OCI-LY3 (cell line): ENCODE results near the gene SFXN4.
"Not testable (repeated sequence)": the region's sequence is repeated elsewhere in the genome, so short reads cannot be mapped to it uniquely, and the experiment has no call there.

ENCODE experiments used
- H2AFZ ChIP-seq: fragments of 200-600, 300-600 bp; shearing (Covaris generic); 2 replicates; pipeline ENCODE4 v1.6.0; 2014; ENCODE audit warnings: antibody characterized with exemption, low read depth, low read length
- H3K27ac ChIP-seq: fragments of 200-600, 300-600 bp; sonication (generic); 2 replicates; pipeline ENCODE4 v1.5.1; 2014; ENCODE audit warnings: mild to moderate bottlenecking, low read length, moderate library complexity, mixed read lengths
- H3K27me3 ChIP-seq: fragments of 200-600, 300-600 bp; sonication (generic); 2 replicates; pipeline ENCODE4 v1.6.1; 2014; ENCODE audit warnings: low read depth, low read length, mixed read lengths
- H3K36me3 ChIP-seq: fragments of 200-600, 300-600 bp; sonication (generic); replicated peaks from 2 replicates; pipeline ENCODE3; 2014; ENCODE audit warnings: low read depth, low read length, mixed read lengths
- H3K4me1 ChIP-seq: fragments of 300-600, 200-600 bp; sonication (generic); 2 replicates; pipeline ENCODE4 v1.6.1; 2014; ENCODE audit warnings: low read length, mixed read lengths
- H3K4me2 ChIP-seq: fragments of 200-600, 300-600 bp; sonication (generic); 2 replicates; pipeline ENCODE4 v1.6.1; 2014; ENCODE audit warnings: low read length, mixed read lengths
- H3K4me3 ChIP-seq: fragments of 300-600, 200-600 bp; sonication (generic); 2 replicates; pipeline ENCODE4 v1.5.1; 2014; ENCODE audit warnings: antibody characterized with exemption, mild to moderate bottlenecking, low read length, moderate library complexity
- H3K79me2 ChIP-seq: fragments of 300-600, 200-600 bp; shearing (Covaris generic); 2 replicates; pipeline ENCODE4 v1.6.1; 2014; ENCODE audit warnings: mild to moderate bottlenecking, low read length, mixed read lengths
- H3K9ac ChIP-seq: fragments of 300-600, 200-600 bp; shearing (Covaris generic); 2 replicates; pipeline ENCODE4 v1.6.0; 2014; ENCODE audit warnings: mild to moderate bottlenecking, low read length, moderate library complexity
- H3K9me3 ChIP-seq: fragments of 200-600, 300-600 bp; shearing (Covaris generic); 2 replicates; pipeline ENCODE4 v1.6.1; 2014; ENCODE audit warnings: low read length, mixed read lengths; ENCODE audit not compliant: insufficient read depth
- H4K20me1 ChIP-seq: fragments of 200-600, 300-600 bp; sonication (generic); 2 replicates; pipeline ENCODE4 v1.6.1; 2016; ENCODE audit warnings: low read length, mixed read lengths; ENCODE audit not compliant: insufficient read depth
- CTCF ChIP-seq: fragments of 200-600, 300-600 bp; sonication (generic); IDR thresholded peaks from 2 replicates; pipeline ENCODE4 v1.5.1; 2014; ENCODE audit warnings: antibody characterized with exemption, low read length, low read depth
- EZH2phosphoT487 ChIP-seq: fragments of 200-600 bp; shearing (Covaris generic); IDR thresholded peaks from 2 replicates; pipeline ENCODE4 v1.6.1; 2018; ENCODE audit warnings: antibody characterized with exemption, mixed run types, low read depth

Gene SFXN4

DNA sequence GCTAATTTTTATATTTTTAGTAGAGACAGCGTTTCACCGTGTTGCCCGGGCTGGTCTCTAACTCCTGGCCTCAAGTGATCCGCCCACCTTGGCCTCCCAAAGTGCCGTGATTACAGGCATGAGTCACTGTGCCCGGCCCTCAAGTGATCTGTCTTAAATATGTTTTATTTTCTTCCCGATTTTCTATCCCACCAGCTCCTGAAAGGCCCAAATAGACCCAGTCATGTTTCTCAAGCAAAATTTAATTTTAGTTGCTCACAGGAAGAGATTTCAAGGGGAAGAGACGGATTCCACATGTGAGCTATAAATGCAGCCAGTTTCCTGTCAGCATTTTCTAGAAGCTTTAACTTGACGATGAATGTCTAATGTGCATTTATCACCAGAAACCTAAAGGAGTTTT is 49.6 kb downstream of the SFXN4 start:
- Histone ChIP-seq H3K4me3 (no peak overlapping the region), H3K4me2 (no peak overlapping the region), H4K20me1 (no peaks in the 10 kb centered on the region), H3K27me3 (no peaks in the 10 kb centered on the region), H3K9ac (no peak overlapping the region), H3K4me1 (no peaks in the 10 kb centered on the region), H3K36me3 (no peaks in the 10 kb centered on the region), H2AFZ (no peak overlapping the region), H3K27ac (no peak overlapping the region), H3K79me2 (no peaks in the 10 kb centered on the region), H3K9me3 (no peaks in the 10 kb centered on the region)
- TF ChIP-seq EZH2phosphoT487 (no peak), CTCF (no peak)

- Histone ChIP-seq H3K9me3 (no peaks in the 10 kb centered on the region), H3K4me2 (no peak overlapping the region), H4K20me1 (no peaks in the 10 kb centered on the region), H2AFZ (no peak overlapping the region), H3K4me3 (no peak overlapping the region), H3K9ac (no peak overlapping the region), H3K4me1 (no peaks in the 10 kb centered on the region), H3K79me2 (no peaks in the 10 kb centered on the region), H3K27me3 (no peaks in the 10 kb centered on the region), H3K27ac (no peak overlapping the region), H3K36me3 (no peaks in the 10 kb centered on the region)
- TF ChIP-seq CTCF (no peak), EZH2phosphoT487 (no peak)
These were observed 51.5 kb downstream of the SFXN4 start for GRCh38 chr10:119113751-119114732.

- Histone ChIP-seq H3K27me3 (no peaks in the 10 kb centered on the region), H3K9me3 (no peaks in the 10 kb centered on the region), H2AFZ (no peak overlapping the region), H3K27ac (no peak overlapping the region), H3K4me2 (no peak overlapping the region), H3K4me3 (no peak overlapping the region), H3K79me2 (no peaks in the 10 kb centered on the region), H4K20me1 (no peaks in the 10 kb centered on the region), H3K36me3 (no peaks in the 10 kb centered on the region), H3K9ac (no peak overlapping the region), H3K4me1 (no peaks in the 10 kb centered on the region)
- no peak for TF ChIP-seq EZH2phosphoT487
- TF ChIP-seq CTCF, result no peak
These were observed 53.5 kb downstream of the SFXN4 start for GRCh38 chr10:119112056-119112455.

GRCh38 chr10:119107771-119108170 is 57.7 kb downstream of the SFXN4 start:
- H3K79me2 ChIP-seq, H3K9ac ChIP-seq, H3K27ac ChIP-seq, H3K4me1 ChIP-seq, H3K36me3 ChIP-seq, H3K27me3 ChIP-seq, H2AFZ ChIP-seq, H4K20me1 ChIP-seq, H3K4me3 ChIP-seq, H3K4me2 ChIP-seq, H3K9me3 ChIP-seq: not testable (repeated sequence)

DNA sequence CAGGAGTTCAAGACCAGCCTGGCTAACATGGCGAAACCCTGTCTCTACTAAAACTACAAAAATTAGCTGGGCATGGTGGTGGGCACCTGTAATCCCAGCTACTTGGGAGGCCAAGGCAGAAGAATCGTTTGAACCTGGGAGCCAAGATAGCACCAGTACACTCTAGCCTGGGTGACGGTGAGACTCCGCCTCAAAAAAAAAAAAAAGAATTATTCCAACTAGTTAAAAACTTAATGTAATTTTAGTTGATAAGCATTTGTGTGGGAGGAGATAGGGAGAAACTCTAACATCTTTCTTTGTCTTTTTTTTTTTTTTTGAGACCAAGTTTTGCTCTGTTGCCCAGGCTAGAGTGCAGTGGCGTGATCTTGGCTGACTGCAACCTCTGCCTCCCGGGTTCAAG is 58.4 kb downstream of the SFXN4 start:
- not testable (repeated sequence) for H3K27me3 ChIP-seq, H2AFZ ChIP-seq, H4K20me1 ChIP-seq, H3K9ac ChIP-seq, H3K4me2 ChIP-seq, H3K79me2 ChIP-seq, H3K4me1 ChIP-seq, H3K36me3 ChIP-seq, H3K9me3 ChIP-seq, H3K4me3 ChIP-seq, H3K27ac ChIP-seq

- not testable (repeated sequence) for H3K4me2 ChIP-seq, H3K9me3 ChIP-seq, H3K36me3 ChIP-seq, H2AFZ ChIP-seq, H3K4me1 ChIP-seq, H3K27me3 ChIP-seq, H3K4me3 ChIP-seq, H3K9ac ChIP-seq, H3K79me2 ChIP-seq, H4K20me1 ChIP-seq, H3K27ac ChIP-seq
These were observed 59.6 kb downstream of the SFXN4 start for GRCh38 chr10:119105899-119106298.
